ENCODE measurements around the gene GDPGP1.

- TF ChIP-seq RAD21 (IDR thresholded peaks at IDR 0.05) (no peak), CTCF (IDR thresholded peaks at IDR 0.05; ENCODE audit: low read depth, low read length, missing input control) (no peak), EGR1 (IDR thresholded peaks at IDR 0.05; ENCODE audit: low read depth in 2 of 2) (no peak), FOXA1 (IDR thresholded peaks at IDR 0.05) (no peak), ATF3 (IDR thresholded peaks at IDR 0.05) (no peak), TAF1 (conservative IDR thresholded peaks at IDR 0.05) (no peak), JUND (IDR thresholded peaks at IDR 0.05) (no peak), MAX (IDR thresholded peaks at IDR 0.05) (no peak), GABPA (IDR thresholded peaks at IDR 0.05 in 1 of 2, conservative IDR thresholded peaks at IDR 0.05 in 1 of 2) (no peak)
Measured at GRCh38 chr15:90243943-90244639, 10.1 kb downstream of the GDPGP1 start.
